ENCODE measurements around the gene RSRC1. TPM values are rescaled to one million over a fixed set of nuclear protein-coding genes. Genes with fewer than 3 reads are reported as not detected.
A peak's percentile ranks its signal among the peaks of the same experiment; 100 is the strongest.

RSRC1 gene
- total and polyA plus RNA-seq, 11 donors = 9.5 to 24.9 (median 21.3) TPM

DNA sequence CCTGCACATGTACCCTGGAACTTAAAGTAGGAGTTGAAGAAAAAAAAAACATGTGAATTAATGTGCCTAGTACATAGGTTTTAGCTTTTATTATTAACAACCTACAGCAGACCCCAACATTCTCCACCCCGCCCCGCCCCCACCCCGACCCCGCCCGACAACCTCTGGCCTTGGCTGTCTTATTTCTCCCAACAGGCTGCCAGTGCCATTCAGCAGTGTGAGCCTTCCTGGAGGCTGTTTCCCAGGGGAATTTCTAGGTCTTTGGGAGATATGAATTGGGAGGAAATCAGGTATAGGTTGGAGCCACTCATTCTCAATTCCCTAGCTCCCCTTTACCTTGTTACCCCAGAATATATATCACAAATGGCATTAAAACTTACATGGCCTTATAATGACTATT is 452.8 kb downstream of the RSRC1 start:
- DNase-seq = no peak
- Histone ChIP-seq H3K27me3 (no peaks in the 10 kb centered on the region), H3K9me3 (peaks cover 0 to 4% (median 0%) of the 10 kb centered on the region in 12 donors), H3K36me3 (no peaks in the 10 kb centered on the region), H3K4me3 (no peak overlapping the region), H3K4me1 (peaks cover 0 to 16% (median 0%) of the 10 kb centered on the region in 12 donors), H3K27ac (peak overlapping the region in 8 of 12 donors; percentile 25 to 73 (median 42))
- ATAC-seq = peak in 2 of 4 donors; percentile 11 to 51
- WGBS, 4 donors = 49 to 73% (median 60%) methylated on average over 5 of the region's 5 CpGs
- intact Hi-C loops (cut with DNase I) = no loop called here
- TF ChIP-seq POLR2A (IDR thresholded peaks at IDR 0.05) (no peak), CTCF (IDR thresholded peaks at IDR 0.05) (no peak)

GRCh38 chr3:158563076-158563475 is 453.2 kb downstream of the RSRC1 start:
- Histone ChIP-seq H3K36me3 (no peaks in the 10 kb centered on the region), H3K4me3 (no peak overlapping the region), H3K27ac (peak overlapping the region in 8 of 12 donors; percentile 25 to 73 (median 42)), H3K9me3 (peaks cover 0 to 4% (median 0%) of the 10 kb centered on the region in 12 donors), H3K4me1 (peaks cover 0 to 16% (median 0%) of the 10 kb centered on the region in 12 donors), H3K27me3 (no peaks in the 10 kb centered on the region)
- TF ChIP-seq CTCF (IDR thresholded peaks at IDR 0.05) = no peak
- TF ChIP-seq POLR2A (IDR thresholded peaks at IDR 0.05) = no peak
- ATAC-seq = peak in 3 of 4 donors; percentile 67 to 82 (median 82)
- intact Hi-C loops (cut with DNase I) = no loop called here
- no peak for DNase-seq

GRCh38 chr3:158565076-158565475 is 455.2 kb downstream of the RSRC1 start:
- DNase-seq (no peak), ATAC-seq (no peak)
- Histone ChIP-seq H3K4me3 (no peak overlapping the region), H3K4me1 (peaks cover 0 to 26% (median 4%) of the 10 kb centered on the region in 12 donors), H3K27me3 (no peaks in the 10 kb centered on the region), H3K36me3 (no peaks in the 10 kb centered on the region), H3K9me3 (peaks cover 0 to 4% (median 0%) of the 10 kb centered on the region in 12 donors), H3K27ac (no peak overlapping the region)
- TF ChIP-seq CTCF (IDR thresholded peaks at IDR 0.05) (no peak), POLR2A (IDR thresholded peaks at IDR 0.05) (no peak)
- intact Hi-C loops (cut with DNase I) = loop anchor here in 1 of 10 donors (5.0 kb wide), 1 partner anchor 237 kb away; the partner anchor contains the start of gene MFSD1
- 94 to 98% (median 96%) methylated on average over 6 of the region's 6 CpGs for WGBS, 4 donors

- H3K27ac ChIP-seq = peak overlapping the region in 5 of 12 donors; percentile 81 to 92 (median 85)
- WGBS, 4 donors = 84 to 89% (median 86%) methylated on average over 3 of the region's 3 CpGs
- ATAC-seq = no peak
- H3K9me3 ChIP-seq = peaks cover 0 to 4% (median 0%) of the 10 kb centered on the region in 12 donors
- intact Hi-C loops (cut with DNase I) = loop anchor here in 1 of 10 donors (5.0 kb wide), 1 partner anchor 234 kb away; the partner anchor contains the start of gene MFSD1
- DNase-seq = no peak
- no peak for TF ChIP-seq CTCF (IDR thresholded peaks at IDR 0.05)
- no peaks in the 10 kb centered on the region for H3K36me3 ChIP-seq
- H3K27me3 ChIP-seq = no peaks in the 10 kb centered on the region
- no peak overlapping the region for H3K4me3 ChIP-seq
- peaks cover 0 to 20% (median 9%) of the 10 kb centered on the region in 12 donors for H3K4me1 ChIP-seq
Measured at GRCh38 chr3:158568784-158569183, 458.9 kb downstream of the RSRC1 start.
